Measurements from ENCODE around the gene ETDA.
A peak's percentile ranks its signal among the peaks of the same experiment; 100 is the strongest.
"Not testable (repeated sequence)": the region's sequence is repeated elsewhere in the genome, so short reads cannot be mapped to it uniquely, and the experiment has no call there.

The ETDA gene

GRCh38 chrX:135252011-135252518 is at the start of gene ETDA:
TSS of gene ETDA (plus strand) at chrX:135252061. CDS start at chrX:135253277, 1,216 bp downstream.
- not testable (repeated sequence) for DNase-seq

- DNase-seq = not testable (repeated sequence)
These were observed 45.4 kb upstream of the ETDA start for GRCh38 chrX:135206427-135206826.

- no peak for DNase-seq
These were observed 38.5 kb upstream of the ETDA start for GRCh38 chrX:135213200-135213844.

GRCh38 chrX:135245989-135246388 is 5.9 kb upstream of the ETDA start:
- not testable (repeated sequence) for DNase-seq

GRCh38 chrX:135256087-135256684 is 4.3 kb downstream of the ETDA start:
- DNase-seq = not testable (repeated sequence)

GRCh38 chrX:135256923-135257322 is 5.1 kb downstream of the ETDA start:
- DNase-seq = no peak

GRCh38 chrX:135257469-135257868 is 5.6 kb downstream of the ETDA start:
- no peak for DNase-seq

GRCh38 chrX:135260976-135261375 is 9.1 kb downstream of the ETDA start:
- not testable (repeated sequence) for DNase-seq

GRCh38 chrX:135263376-135263775 is 11.5 kb downstream of the ETDA start:
- not testable (repeated sequence) for DNase-seq

GRCh38 chrX:135264206-135264605 is 12.3 kb downstream of the ETDA start:
- DNase-seq = no peak

- no peak for DNase-seq
These were observed 21.3 kb downstream of the ETDA start for GRCh38 chrX:135273162-135273561.

GRCh38 chrX:135275973-135276372 is 24.1 kb downstream of the ETDA start:
- DNase-seq = no peak

- DNase-seq = no peak
These were observed 35.5 kb downstream of the ETDA start for GRCh38 chrX:135287266-135287823.

GRCh38 chrX:135295238-135295943 is 43.5 kb downstream of the ETDA start:
- DNase-seq = peak; percentile 1

GRCh38 chrX:135295944-135296305 is 44.1 kb downstream of the ETDA start:
- DNase-seq = no peak

GRCh38 chrX:135302269-135302873 is 50.5 kb downstream of the ETDA start:
- DNase-seq = no peak

Data from DMS79 (cell line).